Measurements from ENCODE around the gene TUSC2.

The TUSC2 gene

GRCh38 chr3:50350527-50351322, 22.7 kb upstream of the TUSC2 start, which contains the start of the genes CYB561D2 and NPRL2:
CYB561D2 (plus strand) TSS chr3:50350862; CDS start chr3:50351434, 572 bp downstream.
NPRL2 (minus strand) TSS chr3:50350775; CDS start chr3:50350652, 123 bp downstream.
- ATAC-seq (ENCODE audit: low read depth) (peak; percentile 88), DNase-seq (ENCODE audit: low spot score) (peak; percentile 95)
- H3K27me3 ChIP-seq (ENCODE audit: insufficient read depth, poor library complexity, severe bottlenecking): no peaks in the 10 kb centered on the region
- H3K4me1 ChIP-seq (ENCODE audit: insufficient read depth, poor library complexity, severe bottlenecking): no peaks in the 10 kb centered on the region
- H3K9me3 ChIP-seq (ENCODE audit: severe bottlenecking): no peaks in the 10 kb centered on the region
- peak within 1 kb of the TSS; percentile 53 for H3K27ac ChIP-seq (ENCODE audit: poor library complexity, severe bottlenecking)
- TF ChIP-seq CTCF (IDR thresholded peaks at IDR 0.05; ENCODE audit: poor library complexity, severe bottlenecking): no peak
- peak within 1 kb of the TSS; percentile 80 for H3K4me3 ChIP-seq (ENCODE audit: severe bottlenecking)
- peaks cover 12% of the 10 kb centered on the region; the same call in 1 of the 2 replicates for H3K36me3 ChIP-seq (ENCODE audit: low read depth)

DNA sequence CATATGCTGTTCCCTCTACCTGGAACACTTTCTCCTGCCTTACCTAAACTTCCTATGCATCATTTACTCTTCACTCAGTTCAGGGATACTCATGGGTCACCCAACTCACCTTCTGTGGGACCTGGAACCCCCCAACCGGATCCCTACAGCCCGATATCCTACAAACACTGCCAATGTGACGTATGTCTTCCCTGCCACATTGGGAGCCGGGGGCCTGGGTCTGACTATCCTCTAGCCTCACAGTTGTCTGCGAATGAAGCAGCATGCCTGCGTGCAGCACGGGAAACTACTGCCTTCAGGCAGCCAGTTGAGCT, 22.1 kb upstream of the TUSC2 start:
- Histone ChIP-seq H3K27me3 (ENCODE audit: insufficient read depth, poor library complexity, severe bottlenecking) (no peaks in the 10 kb centered on the region), H3K4me3 (ENCODE audit: severe bottlenecking) (peak overlapping the region; percentile 80), H3K27ac (ENCODE audit: poor library complexity, severe bottlenecking) (peak overlapping the region; percentile 53), H3K9me3 (ENCODE audit: severe bottlenecking) (no peaks in the 10 kb centered on the region), H3K4me1 (ENCODE audit: insufficient read depth, poor library complexity, severe bottlenecking) (no peaks in the 10 kb centered on the region), H3K36me3 (ENCODE audit: low read depth) (peaks cover 12% of the 10 kb centered on the region; the same call in 1 of the 2 replicates)
- DNase-seq (ENCODE audit: low spot score): no peak
- TF ChIP-seq CTCF (IDR thresholded peaks at IDR 0.05; ENCODE audit: poor library complexity, severe bottlenecking): no peak
- no peak for ATAC-seq (ENCODE audit: low read depth)

GRCh38 chr3:50347187-50347813, 19.3 kb upstream of the TUSC2 start:
- TF ChIP-seq CTCF (IDR thresholded peaks at IDR 0.05; ENCODE audit: poor library complexity, severe bottlenecking): peak; percentile 84
- Histone ChIP-seq H3K4me1 (ENCODE audit: insufficient read depth, poor library complexity, severe bottlenecking) (no peaks in the 10 kb centered on the region), H3K4me3 (ENCODE audit: severe bottlenecking) (no peak overlapping the region), H3K9me3 (ENCODE audit: severe bottlenecking) (no peaks in the 10 kb centered on the region), H3K36me3 (ENCODE audit: low read depth) (peaks cover 5% of the 10 kb centered on the region; the same call in 1 of the 2 replicates), H3K27me3 (ENCODE audit: insufficient read depth, poor library complexity, severe bottlenecking) (no peaks in the 10 kb centered on the region), H3K27ac (ENCODE audit: poor library complexity, severe bottlenecking) (no peak overlapping the region)
- DNase-seq (ENCODE audit: low spot score): no peak
- no peak for ATAC-seq (ENCODE audit: low read depth)

- no peak for DNase-seq (ENCODE audit: low spot score)
- no peak for TF ChIP-seq CTCF (IDR thresholded peaks at IDR 0.05; ENCODE audit: poor library complexity, severe bottlenecking)
- H3K4me1 ChIP-seq (ENCODE audit: insufficient read depth, poor library complexity, severe bottlenecking): peaks cover 3% of the 10 kb centered on the region
Observed at GRCh38 chr3:50345586-50346234, 17.7 kb upstream of the TUSC2 start, which contains the start of gene ZMYND10. ZMYND10 (minus strand) TSS chr3:50345732; CDS start chr3:50345579, 153 bp downstream.

More at GRCh38 chr3:50345586-50346234, 17.7 kb upstream of the TUSC2 start, which contains the start of gene ZMYND10:
- H3K36me3 ChIP-seq (ENCODE audit: low read depth): peaks cover 5% of the 10 kb centered on the region; the same call in 1 of the 2 replicates
- H3K4me3 ChIP-seq (ENCODE audit: severe bottlenecking): peak within 1 kb of the TSS; percentile 16
- peak; percentile 48 for ATAC-seq (ENCODE audit: low read depth)
- H3K27ac ChIP-seq (ENCODE audit: poor library complexity, severe bottlenecking): no peak within 1 kb of the TSS
- no peaks in the 10 kb centered on the region for H3K27me3 ChIP-seq (ENCODE audit: insufficient read depth, poor library complexity, severe bottlenecking)
- no peaks in the 10 kb centered on the region for H3K9me3 ChIP-seq (ENCODE audit: severe bottlenecking)

Data from RWPE2 (cell line).